ENCODE results near the gene SNX20.
A peak's percentile ranks its signal among the peaks of the same experiment; 100 is the strongest.

Gene SNX20

DNA sequence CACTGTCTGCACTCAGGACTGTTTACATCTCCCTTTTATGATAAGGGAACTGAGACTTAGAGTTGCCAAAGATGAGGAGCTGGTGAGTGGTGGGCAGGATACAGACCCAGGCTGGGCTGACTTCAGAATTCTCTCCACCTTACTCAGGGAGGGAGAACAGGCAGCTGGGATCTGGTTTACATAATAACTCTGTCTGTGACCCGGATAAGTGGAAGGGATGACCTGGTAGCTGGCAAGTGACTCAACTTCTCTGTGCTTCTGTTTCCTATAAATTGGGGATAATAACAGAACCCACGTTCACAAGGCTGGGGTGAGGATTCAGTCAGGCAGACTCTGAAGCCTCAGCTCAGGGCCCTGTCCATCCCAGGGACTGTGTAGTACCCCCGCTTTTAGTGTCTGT lies 2.6 kb downstream of the SNX20 start:
- DNase-seq, result no peak

DNA sequence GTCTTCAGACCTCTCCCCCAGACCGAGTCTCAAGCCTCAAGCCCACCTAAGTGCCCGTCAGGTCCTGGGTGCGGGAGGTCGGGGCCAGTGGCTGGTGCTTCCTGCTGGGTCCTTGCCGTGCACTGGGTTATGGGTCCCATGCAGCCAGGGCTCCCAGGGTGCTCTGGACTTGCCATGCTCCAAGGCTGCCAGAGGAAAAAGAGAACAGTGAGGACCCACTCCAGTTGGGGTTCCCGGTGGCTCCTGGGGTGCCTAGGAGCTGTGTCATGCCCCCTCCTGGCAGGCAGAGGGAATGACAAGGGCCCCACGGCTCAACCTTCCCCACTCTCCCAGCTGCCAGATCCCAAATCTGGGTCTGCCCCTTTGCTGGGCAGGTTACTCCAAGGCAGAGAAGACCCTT lies 3.8 kb downstream of the SNX20 start:
- no peak for DNase-seq

DNA sequence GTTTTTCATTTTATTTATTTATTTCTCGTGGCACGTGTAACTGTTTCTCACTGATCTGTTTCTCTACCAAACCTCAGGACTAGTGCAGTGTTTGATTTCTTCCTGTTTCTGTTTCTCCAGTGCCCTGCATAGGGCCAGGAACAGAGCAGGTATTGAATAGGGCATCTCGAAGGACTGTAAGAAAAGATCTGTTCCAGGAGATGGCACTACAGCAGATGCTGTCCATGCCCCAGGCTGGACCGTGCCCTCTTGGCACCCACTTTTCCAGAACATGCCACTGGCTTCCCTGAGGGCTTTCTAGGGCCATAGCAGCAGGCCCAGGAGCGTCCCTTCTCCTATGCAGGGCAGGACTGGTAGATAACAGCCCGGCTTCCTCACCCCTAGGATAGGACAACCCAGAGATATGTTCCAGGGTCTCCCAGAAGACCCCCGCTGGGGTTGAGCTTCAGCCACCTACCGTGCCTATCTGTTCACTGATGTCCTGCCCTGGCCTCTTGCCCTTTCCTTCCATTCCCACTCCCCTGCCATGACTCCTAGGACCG lies 4.4 kb downstream of the SNX20 start:
- no peak for DNase-seq

GRCh38 chr16:50675686-50676610 lies 5.2 kb downstream of the SNX20 start:
- DNase-seq, result no peak

DNA sequence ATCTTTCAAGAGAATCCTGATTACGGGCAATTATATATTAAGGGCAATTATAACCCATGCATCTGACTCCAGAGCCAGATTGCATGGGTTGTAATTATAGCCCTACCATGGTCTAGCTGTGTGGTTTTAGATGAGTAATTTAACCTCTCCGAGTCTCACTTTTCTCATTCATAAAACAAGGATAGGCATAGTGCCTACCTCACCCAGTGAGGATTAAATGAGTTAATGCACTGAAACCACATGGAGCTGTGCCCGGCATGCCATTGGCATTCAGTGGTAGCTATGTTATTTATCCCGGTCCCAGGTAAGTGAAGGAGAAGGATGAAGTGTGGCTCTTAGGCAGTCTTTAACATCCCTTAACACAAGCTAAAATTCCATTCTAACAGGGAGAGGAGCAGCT lies 6.3 kb downstream of the SNX20 start:
- DNase-seq, result no peak

DNA sequence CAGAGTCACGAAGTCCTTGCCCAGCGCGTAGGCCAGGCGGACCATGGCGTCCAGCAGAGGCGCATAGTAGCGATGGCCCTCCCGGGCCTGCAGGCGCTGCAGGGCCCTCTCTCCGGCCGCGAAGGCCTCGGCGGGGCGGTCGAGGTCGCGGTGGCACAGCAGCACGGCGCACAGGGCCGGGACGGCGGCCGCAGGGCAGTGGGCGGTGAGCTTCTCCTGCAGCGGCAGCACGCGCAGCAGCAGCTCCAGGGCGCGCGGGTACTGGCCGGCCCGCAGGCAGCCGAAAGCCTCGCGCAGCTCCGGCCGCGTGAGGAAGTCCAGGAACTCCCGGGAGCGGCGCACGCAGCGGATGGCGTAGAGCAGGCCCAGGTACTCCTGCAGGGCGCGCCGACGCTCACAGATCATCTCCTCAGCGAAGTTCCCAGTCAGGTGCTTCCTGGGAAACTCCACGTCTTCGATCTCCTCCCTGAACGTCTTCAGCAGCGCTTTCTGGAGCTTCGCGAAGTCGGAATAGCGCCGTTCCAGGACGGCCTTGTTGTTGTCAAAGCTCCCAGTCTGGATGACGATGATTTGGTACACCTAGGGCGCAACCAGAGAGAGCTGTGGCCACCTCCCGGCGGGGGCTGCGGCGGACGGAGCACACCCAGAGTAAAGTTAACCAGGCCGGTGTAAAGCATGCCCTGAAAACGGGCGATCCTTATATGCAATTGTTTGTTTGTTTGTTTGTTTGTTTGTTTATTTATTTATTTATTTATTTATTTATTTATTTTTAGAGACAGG lies 7.4 kb downstream of the SNX20 start:
- no peak for DNase-seq

DNA sequence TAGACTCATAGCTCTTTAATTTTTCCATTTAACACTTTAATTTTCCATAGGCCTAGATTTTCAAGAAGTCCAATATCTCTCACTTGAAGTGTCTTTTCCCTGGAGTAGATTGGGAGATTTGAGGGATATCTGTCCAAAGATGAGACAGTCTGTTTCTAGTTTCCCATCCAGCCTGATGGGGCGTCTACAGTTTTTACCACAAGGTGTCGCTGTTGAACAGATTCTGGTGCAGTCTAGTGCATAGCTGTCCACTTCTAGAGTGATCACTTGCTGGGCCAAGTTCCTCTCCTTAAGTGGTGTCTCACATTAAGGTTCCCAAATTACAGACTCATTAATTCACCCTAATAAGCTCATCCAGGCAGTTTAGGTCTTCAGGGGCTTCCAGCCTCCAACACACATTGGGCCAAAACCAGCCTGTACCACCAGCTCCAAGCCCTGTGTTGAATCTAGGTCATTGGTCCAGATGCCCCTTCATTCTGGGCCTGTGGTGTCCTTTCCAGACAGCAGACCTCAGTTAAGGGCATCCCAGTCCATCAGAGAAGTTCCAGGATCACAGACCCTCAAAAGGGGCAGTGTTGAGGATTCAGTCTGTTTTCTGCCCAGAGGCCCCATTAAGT lies 9.4 kb downstream of the SNX20 start:
- DNase-seq, result no peak

DNA sequence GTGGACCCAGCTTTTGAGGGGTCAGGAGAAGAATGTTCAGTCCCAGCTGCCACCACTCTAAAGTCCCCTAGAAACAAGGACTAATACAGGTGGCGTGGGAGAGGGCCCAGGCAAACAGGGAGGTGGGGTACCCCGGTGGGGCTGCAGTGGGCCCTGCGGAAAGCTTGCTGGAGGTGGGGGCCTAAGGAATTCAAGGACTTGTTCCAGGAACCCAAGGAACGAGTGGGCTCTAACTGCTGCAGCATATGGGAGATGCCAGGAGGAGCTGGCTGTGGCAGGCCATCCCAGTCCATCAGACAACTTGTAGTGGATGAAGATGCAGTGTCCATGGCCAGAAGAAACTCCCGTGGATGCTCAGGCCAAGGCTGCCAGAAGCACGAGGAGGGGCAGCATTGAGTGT lies 10.6 kb downstream of the SNX20 start:
- DNase-seq, result no peak

DNA sequence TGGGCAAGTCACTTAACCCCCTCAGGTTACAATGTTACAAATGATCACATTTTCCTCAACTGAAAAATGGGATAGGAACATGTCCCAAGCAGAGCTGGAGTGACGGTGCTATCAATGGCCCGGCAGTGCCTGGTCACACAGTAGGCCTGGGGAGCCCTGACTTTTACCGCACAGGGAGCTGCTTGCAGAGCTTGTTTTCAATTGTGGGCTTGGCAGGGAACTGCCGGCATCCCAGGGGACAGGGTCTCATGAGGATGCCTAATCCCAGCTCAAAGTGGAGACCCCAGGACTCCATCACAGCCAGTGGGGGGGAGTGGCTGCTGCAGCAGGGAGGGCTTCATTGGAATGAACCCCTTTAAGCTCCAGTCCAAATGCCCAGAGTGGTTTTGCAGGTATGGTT lies 11.4 kb downstream of the SNX20 start:
- DNase-seq, result no peak

- DNase-seq, result no peak
These were observed 12.6 kb downstream of the SNX20 start for GRCh38 chr16:50668368-50669008.

- DNase-seq, result no peak
These were observed 13.4 kb downstream of the SNX20 start for GRCh38 chr16:50667497-50668367.

DNA sequence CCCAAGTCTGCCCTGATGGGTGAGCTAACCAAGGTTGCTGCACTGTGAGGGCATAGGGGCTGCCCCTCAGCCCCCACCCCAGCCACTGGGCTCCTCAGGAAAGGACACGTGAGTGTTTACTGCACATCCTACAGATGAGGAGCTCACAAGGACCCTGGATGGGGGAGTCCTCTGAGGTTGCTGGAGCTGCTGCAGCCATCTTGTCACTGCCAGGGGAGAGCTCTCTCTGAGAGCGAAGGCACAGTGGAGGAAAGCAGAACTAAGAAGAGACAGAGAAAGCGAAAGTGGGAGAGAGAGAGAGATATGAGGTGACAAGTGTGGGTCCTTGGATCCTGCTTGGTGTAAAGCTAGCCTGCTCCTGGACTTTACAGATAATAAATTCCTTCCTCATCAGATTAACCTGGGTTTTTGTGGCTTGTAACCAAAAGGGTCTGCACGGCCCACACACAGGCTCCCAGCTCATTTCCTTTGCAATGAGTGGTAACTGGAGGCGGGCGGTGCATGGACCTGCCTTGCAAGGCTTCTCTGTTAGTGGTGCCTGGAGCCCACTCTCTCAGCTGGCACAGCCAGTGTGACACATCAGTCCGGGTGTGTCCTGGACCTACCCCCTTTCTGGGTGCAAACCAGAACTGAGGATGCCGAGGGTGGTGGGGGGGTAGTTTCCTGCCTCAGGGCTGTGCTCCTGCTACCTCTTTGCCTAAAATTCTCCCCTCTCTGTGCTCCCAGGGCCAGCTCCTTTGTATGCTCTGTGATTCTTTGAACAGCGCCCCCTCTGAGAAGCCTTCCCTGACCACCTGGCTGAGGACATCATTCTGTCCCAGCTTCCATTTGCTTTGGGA lies 14.2 kb downstream of the SNX20 start:
- no peak for DNase-seq

DNA sequence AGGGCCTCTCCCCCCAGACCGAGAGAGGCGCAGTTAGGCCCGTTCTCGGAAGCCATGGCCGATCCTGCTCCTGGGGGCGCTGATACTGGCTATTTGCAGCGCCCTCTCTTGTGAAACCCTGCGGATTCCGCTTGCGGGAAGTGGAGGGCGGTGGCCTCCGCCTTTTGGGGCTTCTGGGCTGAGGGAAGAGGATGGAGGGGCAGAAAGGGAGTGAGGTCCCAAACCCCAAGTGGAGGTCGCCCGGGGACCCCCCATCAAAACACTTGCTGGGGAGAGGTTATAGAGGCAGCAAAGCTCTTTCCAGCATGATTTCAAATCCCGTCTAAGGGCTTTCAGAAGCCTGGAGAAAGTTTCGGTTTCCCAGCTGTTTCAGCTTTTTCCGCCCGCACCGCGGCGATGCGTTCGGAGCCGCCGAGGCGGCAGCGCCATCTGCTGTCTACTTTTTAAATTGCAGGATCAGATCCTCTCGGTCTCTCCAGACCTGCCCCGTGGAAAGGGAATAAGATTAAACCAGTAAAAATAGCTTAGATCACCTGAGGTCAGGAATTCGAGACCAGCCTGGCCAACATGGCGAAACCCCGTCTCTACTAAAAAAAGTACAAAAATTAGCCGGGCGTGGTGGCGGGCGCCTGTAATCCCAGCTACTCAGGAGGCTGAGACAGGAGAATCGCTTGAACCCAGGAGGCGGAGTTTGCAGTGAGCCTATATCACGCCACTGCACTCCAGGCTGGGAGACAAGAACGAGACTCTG lies 15.8 kb downstream of the SNX20 start:
- DNase-seq, result peak; percentile 39

- DNase-seq, result no peak
These were observed 16.8 kb downstream of the SNX20 start for GRCh38 chr16:50664270-50664669.

DNA sequence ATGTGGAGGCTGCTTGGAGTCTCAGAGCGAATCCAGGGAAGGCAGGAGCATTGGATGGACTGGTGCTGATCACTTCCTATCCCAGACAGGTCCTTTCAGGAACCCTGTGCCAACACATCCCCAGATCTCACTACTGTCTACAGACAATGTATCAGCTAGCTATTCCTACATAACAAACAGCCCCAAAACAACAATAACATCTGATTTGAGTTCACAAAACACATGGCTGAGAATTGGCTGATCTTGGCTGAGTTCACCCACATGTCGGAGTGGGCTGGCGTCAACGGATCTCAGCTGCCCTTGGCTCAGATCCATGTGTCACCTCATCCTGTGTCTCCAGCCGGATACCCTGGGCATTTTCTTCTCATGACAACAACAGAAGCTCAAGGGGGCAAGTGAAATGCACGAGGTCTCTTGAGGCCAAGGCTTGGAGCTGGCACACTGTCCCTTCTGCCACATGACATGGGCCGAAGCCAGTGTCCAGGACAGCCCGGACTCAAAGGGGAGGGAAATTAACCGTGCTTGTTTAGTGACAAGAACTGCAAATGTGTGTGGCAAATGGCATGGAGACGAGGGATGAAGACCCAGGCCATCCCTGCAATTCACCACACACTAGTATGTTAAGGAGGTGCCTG lies 18.7 kb downstream of the SNX20 start:
- DNase-seq, result no peak

- no peak for DNase-seq
These were observed 21.3 kb downstream of the SNX20 start for GRCh38 chr16:50659806-50660205.

DNA sequence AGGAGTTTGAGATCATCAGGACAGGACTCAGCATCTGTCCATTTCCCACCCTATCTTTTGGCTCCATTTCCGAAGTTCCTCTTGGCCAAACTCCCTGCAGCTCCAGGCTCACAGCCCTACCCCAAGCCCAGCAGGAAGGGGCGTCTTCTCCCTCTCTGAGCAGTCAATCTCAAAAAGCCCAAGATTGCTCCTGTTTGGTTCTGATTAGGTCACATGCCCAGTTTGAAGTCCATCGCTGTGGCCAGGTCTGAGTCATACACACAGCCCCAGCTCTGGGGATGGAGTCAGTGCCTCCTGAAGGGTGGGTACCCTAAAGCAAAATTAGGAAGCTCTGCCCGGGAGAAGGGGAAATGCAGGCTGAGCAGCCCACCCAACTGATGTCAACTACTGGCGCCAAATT lies 23.9 kb downstream of the SNX20 start:
- DNase-seq, result no peak

GRCh38 chr16:50655558-50656055 lies 25.5 kb downstream of the SNX20 start:
- no peak for DNase-seq

Data from DMS 273 treated with DMSO at 0.1 percent for 48 hours (cell line).